OCI-LY7 (cell line): ENCODE measurements around the gene DENND5B.

Experiments used
- CTCF ChIP-seq: fragments of 200-600 bp; sonication (generic); conservative IDR thresholded peaks from 2 replicates; pipeline ENCODE4 v1.5.1; 2014; ENCODE audit warnings: mild to moderate bottlenecking, antibody characterized with exemption, low read length, moderate library complexity, mixed read lengths
- EZH2phosphoT487 ChIP-seq: fragments of 200-600 bp; sonication (generic); IDR thresholded peaks from 2 replicates; pipeline ENCODE4 v1.6.1; 2018; ENCODE audit warnings: low read depth, borderline replicate concordance, mild to moderate bottlenecking, mixed run types, antibody characterized with exemption, low read length, moderate library complexity, mixed read lengths

GRCh38 chr12:31370531-31371255, 220.2 kb downstream of the DENND5B start:
- TF ChIP-seq CTCF (no peak), EZH2phosphoT487 (no peak)
